ENCODE measurements around the gene BRD4. TPM values are rescaled to one million over a fixed set of nuclear protein-coding genes. Genes with fewer than 3 reads are reported as not detected.

The BRD4 gene
- polyA plus RNA-seq, 2 of the 4 experiments (the other 2 are of a cell fraction): 8.3 to 22.5 TPM

DNA sequence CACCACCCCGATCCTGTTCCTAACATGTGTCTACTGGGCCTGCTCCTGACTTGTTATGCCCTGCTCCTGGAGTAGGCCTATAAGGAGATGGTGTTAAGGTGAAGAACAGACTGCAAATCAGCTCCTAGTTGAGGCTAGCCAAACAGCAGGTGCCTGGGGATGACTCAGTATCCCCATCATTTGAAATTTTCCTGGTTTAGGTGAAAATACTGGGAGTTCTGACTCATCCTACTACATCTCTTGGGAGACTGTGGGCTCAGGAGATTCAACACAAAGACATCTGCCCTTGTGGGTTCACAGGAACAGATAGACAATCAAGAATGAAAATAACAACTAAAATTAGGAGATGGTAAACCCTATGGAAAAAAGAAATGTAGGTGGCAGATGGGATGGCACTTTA lies 41.2 kb downstream of the BRD4 start (continued):
- TF ChIP-seq, protein P1, sequence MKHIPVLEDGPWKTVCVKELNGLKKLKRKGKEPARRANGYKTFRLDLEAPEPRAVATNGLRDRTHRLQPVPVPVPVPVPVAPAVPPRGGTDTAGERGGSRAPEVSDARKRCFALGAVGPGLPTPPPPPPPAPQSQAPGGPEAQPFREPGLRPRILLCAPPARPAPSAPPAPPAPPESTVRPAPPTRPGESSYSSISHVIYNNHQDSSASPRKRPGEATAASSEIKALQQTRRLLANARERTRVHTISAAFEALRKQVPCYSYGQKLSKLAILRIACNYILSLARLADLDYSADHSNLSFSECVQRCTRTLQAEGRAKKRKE (CRISPR knock-in tag; IDR thresholded peaks at IDR 0.05; ENCODE audit: low read depth): no peak
- no peak for TF ChIP-seq NPAS2 (CRISPR knock-in tag; IDR thresholded peaks at IDR 0.05; ENCODE audit: borderline replicate concordance)
- no peak for TF ChIP-seq SMC3 (IDR thresholded peaks at IDR 0.05)
- TF ChIP-seq, protein P2, sequence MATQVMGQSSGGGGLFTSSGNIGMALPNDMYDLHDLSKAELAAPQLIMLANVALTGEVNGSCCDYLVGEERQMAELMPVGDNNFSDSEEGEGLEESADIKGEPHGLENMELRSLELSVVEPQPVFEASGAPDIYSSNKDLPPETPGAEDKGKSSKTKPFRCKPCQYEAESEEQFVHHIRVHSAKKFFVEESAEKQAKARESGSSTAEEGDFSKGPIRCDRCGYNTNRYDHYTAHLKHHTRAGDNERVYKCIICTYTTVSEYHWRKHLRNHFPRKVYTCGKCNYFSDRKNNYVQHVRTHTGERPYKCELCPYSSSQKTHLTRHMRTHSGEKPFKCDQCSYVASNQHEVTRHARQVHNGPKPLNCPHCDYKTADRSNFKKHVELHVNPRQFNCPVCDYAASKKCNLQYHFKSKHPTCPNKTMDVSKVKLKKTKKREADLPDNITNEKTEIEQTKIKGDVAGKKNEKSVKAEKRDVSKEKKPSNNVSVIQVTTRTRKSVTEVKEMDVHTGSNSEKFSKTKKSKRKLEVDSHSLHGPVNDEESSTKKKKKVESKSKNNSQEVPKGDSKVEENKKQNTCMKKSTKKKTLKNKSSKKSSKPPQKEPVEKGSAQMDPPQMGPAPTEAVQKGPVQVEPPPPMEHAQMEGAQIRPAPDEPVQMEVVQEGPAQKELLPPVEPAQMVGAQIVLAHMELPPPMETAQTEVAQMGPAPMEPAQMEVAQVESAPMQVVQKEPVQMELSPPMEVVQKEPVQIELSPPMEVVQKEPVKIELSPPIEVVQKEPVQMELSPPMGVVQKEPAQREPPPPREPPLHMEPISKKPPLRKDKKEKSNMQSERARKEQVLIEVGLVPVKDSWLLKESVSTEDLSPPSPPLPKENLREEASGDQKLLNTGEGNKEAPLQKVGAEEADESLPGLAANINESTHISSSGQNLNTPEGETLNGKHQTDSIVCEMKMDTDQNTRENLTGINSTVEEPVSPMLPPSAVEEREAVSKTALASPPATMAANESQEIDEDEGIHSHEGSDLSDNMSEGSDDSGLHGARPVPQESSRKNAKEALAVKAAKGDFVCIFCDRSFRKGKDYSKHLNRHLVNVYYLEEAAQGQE (IDR thresholded peaks at IDR 0.05): no peak
- TF ChIP-seq POLR2AphosphoS2 (conservative IDR thresholded peaks at IDR 0.05; ENCODE audit: low read length): no peak
- no peak for TF ChIP-seq HEYL (CRISPR knock-in tag; IDR thresholded peaks at IDR 0.05)
- TF ChIP-seq EHMT2 (IDR thresholded peaks at IDR 0.05; ENCODE audit: low read depth): no peak

DNA sequence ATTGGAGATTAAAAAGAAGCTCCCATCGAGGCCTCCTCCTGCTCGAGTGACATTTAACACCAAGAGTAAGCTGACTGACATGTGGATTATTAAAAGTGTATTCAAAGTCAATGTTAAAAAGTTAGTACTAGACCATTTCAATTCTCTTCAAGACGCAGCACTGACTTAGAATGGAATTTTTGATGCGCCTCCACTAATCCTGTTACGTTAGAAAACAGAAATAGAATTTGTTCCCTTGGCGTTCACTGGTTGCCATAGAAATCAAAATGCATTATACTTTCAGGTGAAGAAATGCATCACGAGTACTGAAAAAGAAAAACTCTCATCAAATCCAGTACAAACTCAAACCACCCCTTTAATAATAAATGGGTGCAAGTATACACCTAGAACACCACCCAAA lies 42.2 kb downstream of the BRD4 start:
- Histone ChIP-seq H3K4me3 (no peak overlapping the region), H3K27ac (no peak overlapping the region), H3K9me3 (no peaks in the 10 kb centered on the region), H3K4me2 (no peak overlapping the region), H3K4me1 (peaks cover 74% of the 10 kb centered on the region)
- no peak for ATAC-seq
- no peak for TF ChIP-seq HOXB5 (CRISPR knock-in tag; IDR thresholded peaks at IDR 0.05)
- no peak for TF ChIP-seq NPAS2 (CRISPR knock-in tag; IDR thresholded peaks at IDR 0.05; ENCODE audit: borderline replicate concordance)
- no peak for TF ChIP-seq FOXS1 (CRISPR knock-in tag; IDR thresholded peaks at IDR 0.05)
- no peak for TF ChIP-seq CEBPB (IDR thresholded peaks at IDR 0.05)
- TF ChIP-seq, protein P3, sequence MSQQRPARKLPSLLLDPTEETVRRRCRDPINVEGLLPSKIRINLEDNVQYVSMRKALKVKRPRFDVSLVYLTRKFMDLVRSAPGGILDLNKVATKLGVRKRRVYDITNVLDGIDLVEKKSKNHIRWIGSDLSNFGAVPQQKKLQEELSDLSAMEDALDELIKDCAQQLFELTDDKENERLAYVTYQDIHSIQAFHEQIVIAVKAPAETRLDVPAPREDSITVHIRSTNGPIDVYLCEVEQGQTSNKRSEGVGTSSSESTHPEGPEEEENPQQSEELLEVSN (IDR thresholded peaks at IDR 0.05; ENCODE audit: borderline replicate concordance, low read depth): no peak
- TF ChIP-seq ZC3H11A (IDR thresholded peaks at IDR 0.05): no peak
- TF ChIP-seq ZFP36 (IDR thresholded peaks at IDR 0.05; ENCODE audit: borderline replicate concordance, partially characterized antibody): no peak
- TF ChIP-seq, protein P4, sequence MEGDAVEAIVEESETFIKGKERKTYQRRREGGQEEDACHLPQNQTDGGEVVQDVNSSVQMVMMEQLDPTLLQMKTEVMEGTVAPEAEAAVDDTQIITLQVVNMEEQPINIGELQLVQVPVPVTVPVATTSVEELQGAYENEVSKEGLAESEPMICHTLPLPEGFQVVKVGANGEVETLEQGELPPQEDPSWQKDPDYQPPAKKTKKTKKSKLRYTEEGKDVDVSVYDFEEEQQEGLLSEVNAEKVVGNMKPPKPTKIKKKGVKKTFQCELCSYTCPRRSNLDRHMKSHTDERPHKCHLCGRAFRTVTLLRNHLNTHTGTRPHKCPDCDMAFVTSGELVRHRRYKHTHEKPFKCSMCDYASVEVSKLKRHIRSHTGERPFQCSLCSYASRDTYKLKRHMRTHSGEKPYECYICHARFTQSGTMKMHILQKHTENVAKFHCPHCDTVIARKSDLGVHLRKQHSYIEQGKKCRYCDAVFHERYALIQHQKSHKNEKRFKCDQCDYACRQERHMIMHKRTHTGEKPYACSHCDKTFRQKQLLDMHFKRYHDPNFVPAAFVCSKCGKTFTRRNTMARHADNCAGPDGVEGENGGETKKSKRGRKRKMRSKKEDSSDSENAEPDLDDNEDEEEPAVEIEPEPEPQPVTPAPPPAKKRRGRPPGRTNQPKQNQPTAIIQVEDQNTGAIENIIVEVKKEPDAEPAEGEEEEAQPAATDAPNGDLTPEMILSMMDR (IDR thresholded peaks at IDR 0.05): no peak
- TF ChIP-seq NFE2L2 (conservative IDR thresholded peaks at IDR 0.05; ENCODE audit: low read length): no peak
- TF ChIP-seq, protein P5, sequence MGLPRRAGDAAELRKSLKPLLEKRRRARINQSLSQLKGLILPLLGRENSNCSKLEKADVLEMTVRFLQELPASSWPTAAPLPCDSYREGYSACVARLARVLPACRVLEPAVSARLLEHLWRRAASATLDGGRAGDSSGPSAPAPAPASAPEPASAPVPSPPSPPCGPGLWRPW (IDR thresholded peaks at IDR 0.05): no peak
- TF ChIP-seq, protein P6, sequence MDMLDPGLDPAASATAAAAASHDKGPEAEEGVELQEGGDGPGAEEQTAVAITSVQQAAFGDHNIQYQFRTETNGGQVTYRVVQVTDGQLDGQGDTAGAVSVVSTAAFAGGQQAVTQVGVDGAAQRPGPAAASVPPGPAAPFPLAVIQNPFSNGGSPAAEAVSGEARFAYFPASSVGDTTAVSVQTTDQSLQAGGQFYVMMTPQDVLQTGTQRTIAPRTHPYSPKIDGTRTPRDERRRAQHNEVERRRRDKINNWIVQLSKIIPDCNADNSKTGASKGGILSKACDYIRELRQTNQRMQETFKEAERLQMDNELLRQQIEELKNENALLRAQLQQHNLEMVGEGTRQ (IDR thresholded peaks at IDR 0.05): no peak
- TF ChIP-seq, protein P7, sequence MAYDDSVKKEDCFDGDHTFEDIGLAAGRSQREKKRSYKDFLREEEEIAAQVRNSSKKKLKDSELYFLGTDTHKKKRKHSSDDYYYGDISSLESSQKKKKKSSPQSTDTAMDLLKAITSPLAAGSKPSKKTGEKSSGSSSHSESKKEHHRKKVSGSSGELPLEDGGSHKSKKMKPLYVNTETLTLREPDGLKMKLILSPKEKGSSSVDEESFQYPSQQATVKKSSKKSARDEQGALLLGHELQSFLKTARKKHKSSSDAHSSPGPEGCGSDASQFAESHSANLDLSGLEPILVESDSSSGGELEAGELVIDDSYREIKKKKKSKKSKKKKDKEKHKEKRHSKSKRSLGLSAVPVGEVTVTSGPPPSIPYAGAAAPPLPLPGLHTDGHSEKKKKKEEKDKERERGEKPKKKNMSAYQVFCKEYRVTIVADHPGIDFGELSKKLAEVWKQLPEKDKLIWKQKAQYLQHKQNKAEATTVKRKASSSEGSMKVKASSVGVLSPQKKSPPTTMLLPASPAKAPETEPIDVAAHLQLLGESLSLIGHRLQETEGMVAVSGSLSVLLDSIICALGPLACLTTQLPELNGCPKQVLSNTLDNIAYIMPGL (CRISPR knock-in tag; IDR thresholded peaks at IDR 0.05; ENCODE audit: borderline replicate concordance): no peak
- TF ChIP-seq RAD21 (conservative IDR thresholded peaks at IDR 0.05 in 1 of 2, IDR thresholded peaks at IDR 0.05 in 1 of 2): no peak
- no peak for TF ChIP-seq BHLHE40 (IDR thresholded peaks at IDR 0.05; ENCODE audit: low read depth, low read length)
- TF ChIP-seq, protein P8, sequence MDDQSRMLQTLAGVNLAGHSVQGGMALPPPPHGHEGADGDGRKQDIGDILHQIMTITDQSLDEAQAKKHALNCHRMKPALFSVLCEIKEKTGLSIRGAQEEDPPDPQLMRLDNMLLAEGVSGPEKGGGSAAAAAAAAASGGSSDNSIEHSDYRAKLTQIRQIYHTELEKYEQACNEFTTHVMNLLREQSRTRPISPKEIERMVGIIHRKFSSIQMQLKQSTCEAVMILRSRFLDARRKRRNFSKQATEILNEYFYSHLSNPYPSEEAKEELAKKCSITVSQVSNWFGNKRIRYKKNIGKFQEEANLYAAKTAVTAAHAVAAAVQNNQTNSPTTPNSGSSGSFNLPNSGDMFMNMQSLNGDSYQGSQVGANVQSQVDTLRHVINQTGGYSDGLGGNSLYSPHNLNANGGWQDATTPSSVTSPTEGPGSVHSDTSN (IDR thresholded peaks at IDR 0.05): no peak
- TF ChIP-seq, protein P9, sequence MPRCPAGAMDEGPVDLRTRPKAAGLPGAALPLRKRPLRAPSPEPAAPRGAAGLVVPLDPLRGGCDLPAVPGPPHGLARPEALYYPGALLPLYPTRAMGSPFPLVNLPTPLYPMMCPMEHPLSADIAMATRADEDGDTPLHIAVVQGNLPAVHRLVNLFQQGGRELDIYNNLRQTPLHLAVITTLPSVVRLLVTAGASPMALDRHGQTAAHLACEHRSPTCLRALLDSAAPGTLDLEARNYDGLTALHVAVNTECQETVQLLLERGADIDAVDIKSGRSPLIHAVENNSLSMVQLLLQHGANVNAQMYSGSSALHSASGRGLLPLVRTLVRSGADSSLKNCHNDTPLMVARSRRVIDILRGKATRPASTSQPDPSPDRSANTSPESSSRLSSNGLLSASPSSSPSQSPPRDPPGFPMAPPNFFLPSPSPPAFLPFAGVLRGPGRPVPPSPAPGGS (IDR thresholded peaks at IDR 0.05): no peak
- ChIA-PET POLR2A (no interaction called here), CTCF (interaction anchor here (0.6 to 0.9 kb wide), 2 partner anchors 266 to 299 kb away, joined by 3 read pairs; no protein-coding TSS in a partner anchor)
- WGBS (ENCODE audit: missing lambda C conversion rate): 87% methylated on average over 7 of the region's 7 CpGs
- FAIRE-seq: no peak
- no peak for DNase-seq (ENCODE audit: low read depth in 1 of 2, low spot score in 1 of 2)

Measured in A549 (cell line).